ENCODE data around the gene ZNF282. TPM values are rescaled to one million over a fixed set of nuclear protein-coding genes. Genes with fewer than 3 reads are reported as not detected.

Gene ZNF282
- polyA plus RNA-seq (2013): 11.3 and 11.5 TPM in 2 replicates

GRCh38 chr7:149195180-149196150, at the start of gene ZNF282:
TSS of gene ZNF282 (plus strand) at chr7:149195546. CDS start at chr7:149195590, 44 bp downstream.
- DNase-seq: peak; percentile 85

GRCh38 chr7:149147072-149147751, 48.1 kb upstream of the ZNF282 start, which contains the start of gene ZNF398:
TSS of gene ZNF398 (plus strand) at chr7:149147453. CDS start at chr7:149147743, 290 bp downstream.
- H2AFZ ChIP-seq (ENCODE audit: insufficient read depth, low read length, poor library complexity): peak within 1 kb of the TSS; percentile 99
- H3K4me2 ChIP-seq (ENCODE audit: low read length): peak within 1 kb of the TSS; percentile 72
- H3K27ac ChIP-seq (ENCODE audit: low read depth, low read length): peak within 1 kb of the TSS; percentile 73
- peak within 1 kb of the TSS; percentile 97 for H4K12ac ChIP-seq (ENCODE audit: low read depth, low read length)
- H3K4ac ChIP-seq (ENCODE audit: low read depth, low read length): peak within 1 kb of the TSS; percentile 93
- H3K4me1 ChIP-seq (ENCODE audit: control insufficient read depth in 1 of 2, insufficient read depth in 2 of 2, low read length in 2 of 2): peaks cover 9 to 12% of the 10 kb centered on the region in 2 experiments
- peak within 1 kb of the TSS; percentile 65 for H2AK5ac ChIP-seq (ENCODE audit: low read length)
- H3K23ac ChIP-seq (ENCODE audit: low read length): no peak within 1 kb of the TSS
- H3K79me2 ChIP-seq (ENCODE audit: control insufficient read depth, insufficient read depth, low read length, poor library complexity): peaks cover 16% of the 10 kb centered on the region
- peaks cover 29% of the 10 kb centered on the region for H3K79me1 ChIP-seq (ENCODE audit: low read length)
- peak within 1 kb of the TSS; percentile 99 for H2BK120ac ChIP-seq (ENCODE audit: insufficient read depth, low read length, poor library complexity)
- H2BK12ac ChIP-seq (ENCODE audit: low read length): peak within 1 kb of the TSS; percentile 97
- no CpG with 5 or more reads among the region's 79 CpGs for WGBS (ENCODE audit: extremely low coverage, insufficient coverage, insufficient read length)
- peak within 1 kb of the TSS; percentile 98 for H3K14ac ChIP-seq (ENCODE audit: low read length)
- H3K27me3 ChIP-seq (ENCODE audit: insufficient read depth, low read length): no peaks in the 10 kb centered on the region
- H4K8ac ChIP-seq (ENCODE audit: low read depth, low read length): peak within 1 kb of the TSS; percentile 98
- no peaks in the 10 kb centered on the region for H3K36me3 ChIP-seq (ENCODE audit: control insufficient read depth in 1 of 2, insufficient read depth in 2 of 2, low read length in 2 of 2)
- peak within 1 kb of the TSS; percentile 96 for H4K91ac ChIP-seq (ENCODE audit: low read depth, low read length)
- H3K4me3 ChIP-seq (ENCODE audit: low read depth, low read length): peak within 1 kb of the TSS; percentile 100
- H2BK5ac ChIP-seq (ENCODE audit: low read depth, low read length, poor library complexity): peak within 1 kb of the TSS; percentile 97
- H3K9me3 ChIP-seq (ENCODE audit: insufficient read depth, low read depth, low read length): peaks cover 6% of the 10 kb centered on the region
- peak within 1 kb of the TSS; percentile 99 for H3K18ac ChIP-seq (ENCODE audit: low read length)
- peak; percentile 58 to 83 for DNase-seq
- peak within 1 kb of the TSS; percentile 98 for H3K9ac ChIP-seq (ENCODE audit: low read length)

More at GRCh38 chr7:149195180-149196150, at the start of gene ZNF282:
- H4K91ac ChIP-seq (ENCODE audit: low read depth, low read length): peak within 1 kb of the TSS; percentile 91
- H3K4me1 ChIP-seq (ENCODE audit: control insufficient read depth in 1 of 2, insufficient read depth in 2 of 2, low read length in 2 of 2): peaks cover 9 to 11% of the 10 kb centered on the region in 2 experiments
- peak within 1 kb of the TSS; percentile 77 for H4K12ac ChIP-seq (ENCODE audit: low read depth, low read length)
- H3K79me1 ChIP-seq (ENCODE audit: low read length): peaks cover 3% of the 10 kb centered on the region
- peaks cover 12% of the 10 kb centered on the region for H3K79me2 ChIP-seq (ENCODE audit: control insufficient read depth, insufficient read depth, low read length, poor library complexity)
- H2BK120ac ChIP-seq (ENCODE audit: insufficient read depth, low read length, poor library complexity): peak within 1 kb of the TSS; percentile 74
- peak within 1 kb of the TSS; percentile 100 for H3K9ac ChIP-seq (ENCODE audit: low read length)
- H2BK5ac ChIP-seq (ENCODE audit: low read depth, low read length, poor library complexity): peak within 1 kb of the TSS; percentile 93
- peak within 1 kb of the TSS; percentile 88 for H3K4ac ChIP-seq (ENCODE audit: low read depth, low read length)
- H3K4me2 ChIP-seq (ENCODE audit: low read length): peak within 1 kb of the TSS; percentile 95
- H3K27me3 ChIP-seq (ENCODE audit: insufficient read depth, low read length): no peaks in the 10 kb centered on the region
- H3K27ac ChIP-seq (ENCODE audit: low read depth, low read length): peak within 1 kb of the TSS; percentile 79
- H3K18ac ChIP-seq (ENCODE audit: low read length): peak within 1 kb of the TSS; percentile 81
- H4K8ac ChIP-seq (ENCODE audit: low read depth, low read length): peak within 1 kb of the TSS; percentile 92
- H3K36me3 ChIP-seq (ENCODE audit: control insufficient read depth in 1 of 2, insufficient read depth in 2 of 2, low read length in 2 of 2): peaks cover 20% of the 10 kb centered on the region in 2 experiments
- peak within 1 kb of the TSS; percentile 83 for H2AK5ac ChIP-seq (ENCODE audit: low read length)
- WGBS (ENCODE audit: extremely low coverage, insufficient coverage, insufficient read length): no CpG with 5 or more reads among the region's 97 CpGs
- peak within 1 kb of the TSS; percentile 92 for H3K14ac ChIP-seq (ENCODE audit: low read length)
- H3K4me3 ChIP-seq (ENCODE audit: low read depth, low read length): peak within 1 kb of the TSS; percentile 97
- H2AFZ ChIP-seq (ENCODE audit: insufficient read depth, low read length, poor library complexity): peak within 1 kb of the TSS; percentile 68
- peaks cover 7% of the 10 kb centered on the region for H3K9me3 ChIP-seq (ENCODE audit: insufficient read depth, low read depth, low read length)
- H2BK12ac ChIP-seq (ENCODE audit: low read length): no peak within 1 kb of the TSS
- H3K23ac ChIP-seq (ENCODE audit: low read length): no peak within 1 kb of the TSS

- no peak overlapping the region for H3K23ac ChIP-seq (ENCODE audit: low read length)
- peaks cover 11 to 12% of the 10 kb centered on the region in 2 experiments for H3K4me1 ChIP-seq (ENCODE audit: control insufficient read depth in 1 of 2, insufficient read depth in 2 of 2, low read length in 2 of 2)
- H2BK12ac ChIP-seq (ENCODE audit: low read length): no peak overlapping the region
- peak overlapping the region; percentile 33 for H2AFZ ChIP-seq (ENCODE audit: insufficient read depth, low read length, poor library complexity)
- DNase-seq: peak; percentile 66 to 77
- peak overlapping the region; percentile 100 for H3K4me3 ChIP-seq (ENCODE audit: low read depth, low read length)
- H3K79me2 ChIP-seq (ENCODE audit: control insufficient read depth, insufficient read depth, low read length, poor library complexity): peaks cover 16% of the 10 kb centered on the region
- peak overlapping the region; percentile 65 for H3K4me2 ChIP-seq (ENCODE audit: low read length)
- H3K79me1 ChIP-seq (ENCODE audit: low read length): peaks cover 29% of the 10 kb centered on the region
- no peaks in the 10 kb centered on the region for H3K27me3 ChIP-seq (ENCODE audit: insufficient read depth, low read length)
- peak overlapping the region; percentile 56 for H2AK5ac ChIP-seq (ENCODE audit: low read length)
- H2BK120ac ChIP-seq (ENCODE audit: insufficient read depth, low read length, poor library complexity): peak overlapping the region; percentile 50
- H4K8ac ChIP-seq (ENCODE audit: low read depth, low read length): peak overlapping the region; percentile 97
- H4K12ac ChIP-seq (ENCODE audit: low read depth, low read length): peak overlapping the region; percentile 37
- no peaks in the 10 kb centered on the region for H3K36me3 ChIP-seq (ENCODE audit: control insufficient read depth in 1 of 2, insufficient read depth in 2 of 2, low read length in 2 of 2)
- peak overlapping the region; percentile 82 for H3K4ac ChIP-seq (ENCODE audit: low read depth, low read length)
- no CpG with 5 or more reads among the region's 86 CpGs for WGBS (ENCODE audit: extremely low coverage, insufficient coverage, insufficient read length)
- peak overlapping the region; percentile 73 for H3K27ac ChIP-seq (ENCODE audit: low read depth, low read length)
- H3K9ac ChIP-seq (ENCODE audit: low read length): peak overlapping the region; percentile 98
- H3K9me3 ChIP-seq (ENCODE audit: insufficient read depth, low read depth, low read length): peaks cover 6% of the 10 kb centered on the region
- H3K14ac ChIP-seq (ENCODE audit: low read length): peak overlapping the region; percentile 72
- peak overlapping the region; percentile 80 for H4K91ac ChIP-seq (ENCODE audit: low read depth, low read length)
- peak overlapping the region; percentile 19 for H2BK5ac ChIP-seq (ENCODE audit: low read depth, low read length, poor library complexity)
- peak overlapping the region; percentile 98 for H3K18ac ChIP-seq (ENCODE audit: low read length)
These were observed 47.3 kb upstream of the ZNF282 start for GRCh38 chr7:149147752-149148653.
